Hepatocyte (in vitro differentiated cells): ENCODE measurements around the gene GNB2. TPM values are rescaled to one million over a fixed set of nuclear protein-coding genes. Genes with fewer than 3 reads are reported as not detected.

Experiments used
- DNase-seq: peaks from one replicate; pipeline ENCODE4 v3.0.0-alpha.2; 2016; ENCODE audit warnings: low spot score
- H2AFZ ChIP-seq: fragments of 200-600 bp; sonication (generic); 2 replicates; pipeline ENCODE4 v1.6.0; 2016; ENCODE audit warnings: antibody characterized with exemption, mild to moderate bottlenecking
- H3K27ac ChIP-seq: fragments of 200-600 bp; sonication (generic); 2 replicates; pipeline ENCODE4 v1.5.1; 2016; ENCODE audit warnings: mild to moderate bottlenecking
- H3K27me3 ChIP-seq: fragments of 200-600 bp; sonication (generic); 2 replicates; pipeline ENCODE4 v1.6.1; 2016
- H3K36me3 ChIP-seq: fragments of 200-600 bp; sonication (generic); replicated peaks from 2 replicates; pipeline ENCODE4 v1.5.1; 2016; ENCODE audit warnings: low read depth; ENCODE audit not compliant: insufficient read depth
- H3K4me1 ChIP-seq: fragments of 200-600 bp; sonication (generic); 2 replicates; pipeline ENCODE4 v1.5.1; 2016; ENCODE audit warnings: mild to moderate bottlenecking, moderate library complexity; ENCODE audit not compliant: insufficient read depth
- H3K4me2 ChIP-seq: fragments of 200-600 bp; sonication (generic); 2 replicates; pipeline ENCODE4 v1.6.0; 2016
- H3K4me3 ChIP-seq: fragments of 200-600 bp; sonication (generic); 2 replicates; pipeline ENCODE4 v1.5.1; 2016; ENCODE audit warnings: mild to moderate bottlenecking
- H3K79me2 ChIP-seq: fragments of 200-600 bp; sonication (generic); 2 replicates; pipeline ENCODE4 v1.6.0; 2017; ENCODE audit warnings: mild to moderate bottlenecking
- H3K9me2 ChIP-seq: fragments of 200-600 bp; sonication (generic); replicated peaks from 2 replicates; pipeline ENCODE4 v1.6.0; 2017; ENCODE audit warnings: mild to moderate bottlenecking; ENCODE audit not compliant: insufficient read depth
- H3K9me3 ChIP-seq: fragments of 200-600 bp; sonication (generic); 2 replicates; pipeline ENCODE4 v1.5.1; 2016; ENCODE audit warnings: low read depth, mild to moderate bottlenecking
- H4K20me1 ChIP-seq: fragments of 200-600 bp; sonication (generic); 2 replicates; pipeline ENCODE4 v1.6.0; 2016; ENCODE audit warnings: mild to moderate bottlenecking; ENCODE audit not compliant: insufficient read depth, poor library complexity, severe bottlenecking
- EZH2 ChIP-seq: fragments of 200-600 bp; sonication (generic); IDR thresholded peaks from 2 replicates; pipeline ENCODE4 v1.6.1; 2016; ENCODE audit warnings: antibody characterized with exemption, mild to moderate bottlenecking, borderline replicate concordance
- EZH2phosphoT487 ChIP-seq: fragments of 200-600 bp; sonication (generic); IDR thresholded peaks from one replicate; pipeline ENCODE4 v1.6.1; 2018; ENCODE audit warnings: antibody characterized with exemption, mild to moderate bottlenecking, low read depth, moderate library complexity; ENCODE audit not compliant: unreplicated experiment, severe bottlenecking
- WGBS: methylation state at CpG from one replicate; pipeline ENCODE4 v1.1.6; 2016; ENCODE audit warnings: low lambda C conversion rate; ENCODE audit errors: missing lambda C conversion rate; 5-methylcytosine and 5-hydroxymethylcytosine counted together
- polyA plus RNA-seq: library from polyadenylated mRNA; unstranded; fragments of >200 nt; fragmentation: Nextera tagmentation; extraction: Ambion mirVana; gene quantifications from 2 replicates; pipeline ENCODE4 v1.2.1, GENCODE V29; 2016
- total RNA-seq: library from RNA; depleted of rRNA; stranded (reverse); fragments of >200 nt; gene quantifications from 2 replicates; pipeline ENCODE4 v1.2.3, GENCODE V29; 2014
- TF ChIP-seq, protein P1 (sequence below): fragments of 200-600 bp; sonication (generic); IDR thresholded peaks from 2 replicates; pipeline ENCODE4 v1.5.1; 2016; ENCODE audit warnings: antibody characterized with exemption, mild to moderate bottlenecking; ENCODE audit not compliant: poor library complexity

Gene GNB2
- total and polyA plus RNA-seq, 2 experiments from 2014 or later, result 111 to 204 TPM

DNA sequence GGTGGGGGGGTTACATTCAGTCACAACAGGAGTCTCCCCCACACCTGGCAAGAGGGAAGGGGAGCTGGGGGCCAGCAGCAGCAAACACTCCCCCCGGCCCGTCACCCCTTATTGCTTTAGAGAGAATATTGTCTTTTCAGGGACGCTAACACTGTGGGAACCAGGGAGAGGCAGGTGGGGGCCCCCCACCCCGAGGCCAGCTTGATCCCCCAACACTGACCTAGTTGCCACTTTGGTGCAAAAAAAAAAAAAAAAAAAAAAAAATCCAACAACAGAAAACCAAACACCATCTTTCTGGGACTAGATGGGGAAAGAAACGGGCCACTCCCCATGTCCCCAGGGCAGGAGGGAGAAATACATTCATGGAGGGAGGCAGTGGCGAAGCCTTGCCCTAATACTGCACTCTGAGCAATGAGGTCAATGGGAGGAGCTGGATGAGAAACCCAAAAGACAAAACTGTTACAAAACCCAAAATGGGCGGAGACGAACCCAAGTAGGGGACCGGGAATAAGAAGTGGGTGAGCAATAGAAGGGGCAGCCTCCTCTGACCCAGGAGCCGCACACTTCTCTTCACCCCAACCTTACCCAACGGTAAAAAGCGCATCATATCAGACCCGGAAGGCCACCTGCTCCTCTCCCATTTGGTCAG is 6.5 kb downstream of the GNB2 start:
- TF ChIP-seq EZH2 (no peak), EZH2phosphoT487 (no peak)
- TF ChIP-seq, protein P1, sequence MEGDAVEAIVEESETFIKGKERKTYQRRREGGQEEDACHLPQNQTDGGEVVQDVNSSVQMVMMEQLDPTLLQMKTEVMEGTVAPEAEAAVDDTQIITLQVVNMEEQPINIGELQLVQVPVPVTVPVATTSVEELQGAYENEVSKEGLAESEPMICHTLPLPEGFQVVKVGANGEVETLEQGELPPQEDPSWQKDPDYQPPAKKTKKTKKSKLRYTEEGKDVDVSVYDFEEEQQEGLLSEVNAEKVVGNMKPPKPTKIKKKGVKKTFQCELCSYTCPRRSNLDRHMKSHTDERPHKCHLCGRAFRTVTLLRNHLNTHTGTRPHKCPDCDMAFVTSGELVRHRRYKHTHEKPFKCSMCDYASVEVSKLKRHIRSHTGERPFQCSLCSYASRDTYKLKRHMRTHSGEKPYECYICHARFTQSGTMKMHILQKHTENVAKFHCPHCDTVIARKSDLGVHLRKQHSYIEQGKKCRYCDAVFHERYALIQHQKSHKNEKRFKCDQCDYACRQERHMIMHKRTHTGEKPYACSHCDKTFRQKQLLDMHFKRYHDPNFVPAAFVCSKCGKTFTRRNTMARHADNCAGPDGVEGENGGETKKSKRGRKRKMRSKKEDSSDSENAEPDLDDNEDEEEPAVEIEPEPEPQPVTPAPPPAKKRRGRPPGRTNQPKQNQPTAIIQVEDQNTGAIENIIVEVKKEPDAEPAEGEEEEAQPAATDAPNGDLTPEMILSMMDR, result no peak
- Histone ChIP-seq H3K9me3 (no peaks in the 10 kb centered on the region), H3K4me1 (peaks cover 20% of the 10 kb centered on the region), H3K27ac (no peak overlapping the region), H3K4me3 (no peak overlapping the region), H3K79me2 (peaks cover 36% of the 10 kb centered on the region), H3K4me2 (no peak overlapping the region), H2AFZ (no peak overlapping the region), H3K36me3 (no peaks in the 10 kb centered on the region), H3K9me2 (no peaks in the 10 kb centered on the region), H4K20me1 (peaks cover 47% of the 10 kb centered on the region), H3K27me3 (no peaks in the 10 kb centered on the region)
- no peak for DNase-seq
- 91% methylated on average over 13 of the region's 13 CpGs for WGBS

DNA sequence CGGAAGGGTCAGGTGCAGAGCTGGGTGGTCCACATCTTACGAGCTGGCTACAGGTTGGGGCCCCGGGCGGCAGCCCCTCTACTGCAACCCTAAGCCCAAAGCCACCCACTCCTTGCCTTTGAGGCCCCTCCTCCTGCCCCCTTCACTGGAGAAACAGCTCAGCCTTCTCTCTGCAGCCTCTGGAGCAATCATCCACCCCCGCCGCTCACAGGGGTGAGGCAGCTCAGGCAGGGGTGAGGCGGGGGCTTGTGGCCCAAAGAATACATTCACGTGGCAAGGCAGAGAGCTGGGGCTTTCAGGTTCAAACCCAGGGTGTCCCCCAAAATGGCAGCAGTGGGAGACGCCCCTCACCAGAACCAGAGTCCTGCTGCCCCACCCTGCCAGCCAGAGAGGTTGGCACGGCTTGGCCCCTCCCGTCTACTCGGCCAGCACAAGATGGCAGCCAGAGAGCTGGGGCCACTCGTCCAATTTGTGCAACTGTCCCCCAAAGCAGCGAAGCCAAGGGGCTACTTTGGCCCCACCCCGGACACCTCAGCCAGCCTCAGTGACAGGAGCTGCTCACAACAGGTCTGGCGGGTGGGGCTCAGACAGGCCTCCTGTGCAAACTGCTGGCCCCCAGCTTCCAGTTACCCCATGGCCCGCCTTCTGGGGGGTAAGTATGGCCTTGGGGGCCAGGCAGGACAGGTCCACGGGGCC is 7.2 kb downstream of the GNB2 start:
- 96% methylated on average over 18 of the region's 18 CpGs for WGBS

DNA sequence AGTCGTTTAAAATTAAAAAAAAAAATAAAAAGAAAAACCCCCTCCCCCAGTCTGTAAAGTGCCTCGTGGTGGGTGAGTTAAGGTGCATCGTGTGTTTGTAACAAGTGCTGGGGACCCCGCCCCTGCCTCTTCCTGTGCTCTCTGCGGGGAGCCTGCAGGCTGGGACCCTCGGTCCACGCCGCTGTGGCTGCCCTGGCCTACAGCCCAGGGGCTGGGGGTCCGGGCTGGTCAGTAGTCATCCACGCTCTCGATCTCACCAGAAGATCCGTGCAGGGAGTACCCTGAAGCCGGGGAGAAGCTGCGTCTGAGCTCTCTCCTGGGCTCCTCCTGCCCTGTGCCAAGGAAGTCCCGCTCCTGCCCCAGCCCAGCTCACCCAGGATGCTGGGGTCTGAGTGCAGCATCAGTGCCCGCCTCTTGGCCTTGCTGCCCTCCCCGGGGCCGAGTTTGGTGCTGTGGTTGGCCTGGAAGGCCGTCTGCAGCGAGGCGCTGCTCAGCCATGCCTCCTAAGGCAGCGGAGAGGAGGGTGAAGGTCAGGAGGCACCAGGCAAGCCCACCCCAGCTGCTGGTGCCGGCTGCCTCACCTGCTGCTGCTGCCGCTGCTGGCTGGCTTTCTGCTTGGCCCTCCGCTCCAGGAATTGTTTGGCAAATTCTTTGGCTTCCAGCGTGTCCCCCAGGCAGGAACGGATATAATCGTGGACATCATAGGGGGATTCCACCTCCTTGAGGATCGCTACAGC is 8.1 kb downstream of the GNB2 start:
- peaks cover 20% of the 10 kb centered on the region for H3K79me2 ChIP-seq
- no peaks in the 10 kb centered on the region for H3K9me2 ChIP-seq
- peaks cover 14% of the 10 kb centered on the region for H3K4me1 ChIP-seq
- no peak overlapping the region for H3K4me2 ChIP-seq
- WGBS, result 92% methylated on average over 29 of the region's 29 CpGs
- no peak for DNase-seq
- no peak overlapping the region for H3K4me3 ChIP-seq
- no peaks in the 10 kb centered on the region for H3K9me3 ChIP-seq
- no peaks in the 10 kb centered on the region for H3K27me3 ChIP-seq
- H3K27ac ChIP-seq, result no peak overlapping the region
- no peak overlapping the region for H2AFZ ChIP-seq
- TF ChIP-seq, protein P1, result no peak
- TF ChIP-seq EZH2 (no peak), EZH2phosphoT487 (no peak)
- H4K20me1 ChIP-seq, result peaks cover 31% of the 10 kb centered on the region
- H3K36me3 ChIP-seq, result no peaks in the 10 kb centered on the region

More for the DNA sequence above, 7.2 kb downstream of the GNB2 start:
- Histone ChIP-seq H3K36me3 (no peaks in the 10 kb centered on the region), H3K79me2 (peaks cover 29% of the 10 kb centered on the region), H3K27me3 (no peaks in the 10 kb centered on the region), H3K27ac (no peak overlapping the region), H3K9me2 (no peaks in the 10 kb centered on the region), H3K4me3 (no peak overlapping the region), H4K20me1 (peaks cover 40% of the 10 kb centered on the region), H3K9me3 (no peaks in the 10 kb centered on the region), H3K4me2 (no peak overlapping the region), H2AFZ (no peak overlapping the region), H3K4me1 (peaks cover 20% of the 10 kb centered on the region)
- DNase-seq, result peak; percentile 10
- TF ChIP-seq, protein P1, result no peak
- no peak for TF ChIP-seq EZH2
- TF ChIP-seq EZH2phosphoT487, result no peak
